ENCODE results near the gene MKNK1. TPM values are rescaled to one million over a fixed set of nuclear protein-coding genes. Genes with fewer than 3 reads are reported as not detected.

MKNK1 gene
- polyA plus RNA-seq, 1 donor from 2014 or later, result 20.8 TPM

DNA sequence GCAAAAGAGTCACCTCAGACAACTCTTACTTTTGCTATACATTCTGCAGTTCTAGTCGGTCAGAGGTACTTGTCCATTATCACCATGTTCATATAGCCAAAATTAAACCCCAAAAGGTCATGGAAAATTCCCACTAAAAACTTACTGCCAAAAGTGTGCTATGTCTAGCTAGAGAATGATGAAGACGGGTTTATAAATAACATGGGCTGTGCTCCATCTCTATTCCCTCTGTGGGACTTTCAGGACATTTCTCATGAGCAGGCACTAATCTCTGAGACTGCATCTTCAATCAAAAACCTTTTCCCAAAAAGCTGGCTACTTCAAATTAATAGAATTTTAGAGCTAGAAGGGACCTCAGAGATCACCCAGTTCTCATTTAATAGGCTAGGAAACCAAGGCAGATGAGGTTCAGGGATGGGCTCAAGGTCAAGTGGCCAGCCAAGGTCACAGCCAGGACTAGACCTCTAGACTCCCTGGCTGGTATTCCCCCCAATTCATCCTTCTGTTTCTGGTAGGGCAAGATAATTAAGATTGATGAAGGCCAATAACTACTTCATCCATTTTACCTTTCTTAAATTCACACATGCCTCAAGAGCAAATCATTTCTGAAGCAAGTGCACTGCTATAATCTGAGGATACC lies 33.5 kb upstream of the MKNK1 start:
- H3K27me3 Mint-ChIP-seq, result no peaks in the 10 kb centered on the region
- no peak overlapping the region for H3K27ac Mint-ChIP-seq
- peaks cover 0 to 2% (median 0%) of the 10 kb centered on the region in 3 donors for H3K4me1 Mint-ChIP-seq
- H3K4me3 Mint-ChIP-seq, result no peak overlapping the region
- no peaks in the 10 kb centered on the region for H3K9me3 Mint-ChIP-seq
- peaks cover 5% of the 10 kb centered on the region for H3K36me3 Mint-ChIP-seq

DNA sequence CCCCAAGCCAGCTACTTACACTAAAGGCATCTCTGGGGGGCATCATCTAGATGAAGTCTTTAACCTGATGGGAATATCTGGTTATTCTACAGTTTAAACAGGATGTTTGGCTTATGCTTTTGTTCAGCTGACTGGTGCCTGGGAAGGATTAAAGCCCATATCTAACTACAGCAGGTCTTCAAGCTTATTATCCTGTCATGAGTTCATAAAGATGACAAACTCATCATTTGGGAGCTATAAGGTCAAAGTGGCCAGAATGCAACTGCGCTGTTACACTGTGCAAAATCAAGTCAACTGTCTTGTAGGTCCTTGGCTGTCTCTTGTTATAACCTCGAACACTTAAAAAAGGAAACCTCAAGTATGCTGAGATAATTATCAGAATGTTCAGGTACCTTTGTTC lies 31.1 kb upstream of the MKNK1 start:
- no peak overlapping the region for H3K27ac Mint-ChIP-seq
- no peaks in the 10 kb centered on the region for H3K27me3 Mint-ChIP-seq
- H3K36me3 Mint-ChIP-seq, result peaks cover 5% of the 10 kb centered on the region

GRCh38 chr1:46630719-46631118 lies 26.7 kb upstream of the MKNK1 start:
- peaks cover 2% of the 10 kb centered on the region for H3K36me3 Mint-ChIP-seq
- no peak overlapping the region for H3K4me3 Mint-ChIP-seq
- H3K27me3 Mint-ChIP-seq, result no peaks in the 10 kb centered on the region
- H3K27ac Mint-ChIP-seq, result no peak overlapping the region
- H3K9me3 Mint-ChIP-seq, result no peaks in the 10 kb centered on the region
- no peaks in the 10 kb centered on the region for H3K4me1 Mint-ChIP-seq

More for the DNA sequence above, 31.1 kb upstream of the MKNK1 start:
- no peak overlapping the region for H3K4me3 Mint-ChIP-seq
- no peaks in the 10 kb centered on the region for H3K9me3 Mint-ChIP-seq
- peaks cover 0 to 2% (median 0%) of the 10 kb centered on the region in 3 donors for H3K4me1 Mint-ChIP-seq

DNA sequence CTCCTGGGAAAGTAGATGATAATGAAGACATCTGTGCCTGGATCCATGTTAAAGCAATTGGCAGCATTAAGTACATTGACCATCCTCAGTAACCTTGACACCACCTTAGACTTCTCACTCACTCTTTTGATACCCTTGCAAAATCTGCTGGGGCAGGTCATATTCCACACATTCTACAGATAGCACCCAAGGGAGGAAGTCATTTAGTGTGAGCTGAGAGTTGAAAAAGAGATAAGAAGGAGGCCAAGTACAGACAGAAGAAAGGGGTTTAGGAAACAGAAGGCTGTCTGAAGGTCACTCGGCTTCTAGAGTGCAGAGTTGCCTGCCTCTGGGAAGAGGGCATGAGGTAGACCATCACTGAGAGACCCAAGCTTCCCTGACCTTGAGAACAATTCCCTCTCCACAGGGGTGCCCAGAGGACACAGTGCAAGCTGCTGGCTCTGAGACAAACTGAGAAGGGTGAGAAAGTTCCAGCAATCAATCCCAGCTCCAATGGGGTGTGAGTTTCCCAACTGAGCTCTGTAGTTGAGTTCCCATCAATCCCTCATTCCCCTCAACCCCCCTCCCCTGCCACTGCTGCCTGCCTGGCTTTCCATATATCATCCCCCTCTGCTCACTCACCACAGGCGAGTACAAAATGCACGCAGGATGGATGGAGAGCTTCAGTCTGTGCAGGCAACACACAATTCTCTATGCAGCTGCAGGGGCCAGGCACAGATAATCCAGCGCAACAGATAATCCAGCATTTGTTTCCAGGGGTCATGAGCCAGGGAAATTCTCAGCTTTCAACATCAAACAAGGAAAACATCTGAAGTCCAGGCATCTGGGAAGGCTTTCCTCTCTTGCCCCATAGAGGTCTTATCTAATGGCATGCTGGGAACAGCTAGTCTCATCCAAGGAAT lies 19.9 kb upstream of the MKNK1 start:
- Mint-ChIP-seq H3K4me1 (peaks cover 0 to 3% (median 1%) of the 10 kb centered on the region in 3 donors), H3K9me3 (no peaks in the 10 kb centered on the region), H3K27me3 (no peaks in the 10 kb centered on the region), H3K4me3 (no peak overlapping the region), H3K27ac (peak overlapping the region in 1 of 3 donors; percentile 43), H3K36me3 (peaks cover 2% of the 10 kb centered on the region)

DNA sequence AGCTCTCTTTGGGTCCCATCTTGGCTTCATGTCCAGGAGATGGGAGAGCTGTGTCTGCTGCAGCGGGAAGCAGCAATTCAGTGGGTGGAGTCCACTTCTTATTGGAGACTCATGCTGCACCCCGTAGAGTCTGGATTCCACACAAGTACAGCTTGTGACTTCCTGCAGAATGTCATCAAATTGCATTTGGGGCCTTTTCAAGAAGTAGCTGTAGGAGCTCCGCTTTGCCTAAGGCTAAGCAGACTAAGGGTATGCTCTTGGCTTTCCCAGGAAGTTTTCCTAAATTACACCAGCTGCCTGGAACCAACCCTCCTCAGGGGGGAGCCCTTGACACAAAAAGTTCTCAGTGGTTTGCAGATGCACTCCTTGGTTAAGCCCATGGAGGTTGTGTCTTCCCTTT lies 18.3 kb upstream of the MKNK1 start:
- Mint-ChIP-seq H3K36me3 (peaks cover 2% of the 10 kb centered on the region), H3K4me3 (no peak overlapping the region), H3K4me1 (peaks cover 2 to 7% (median 4%) of the 10 kb centered on the region in 3 donors), H3K9me3 (no peaks in the 10 kb centered on the region), H3K27ac (no peak overlapping the region), H3K27me3 (no peaks in the 10 kb centered on the region)

DNA sequence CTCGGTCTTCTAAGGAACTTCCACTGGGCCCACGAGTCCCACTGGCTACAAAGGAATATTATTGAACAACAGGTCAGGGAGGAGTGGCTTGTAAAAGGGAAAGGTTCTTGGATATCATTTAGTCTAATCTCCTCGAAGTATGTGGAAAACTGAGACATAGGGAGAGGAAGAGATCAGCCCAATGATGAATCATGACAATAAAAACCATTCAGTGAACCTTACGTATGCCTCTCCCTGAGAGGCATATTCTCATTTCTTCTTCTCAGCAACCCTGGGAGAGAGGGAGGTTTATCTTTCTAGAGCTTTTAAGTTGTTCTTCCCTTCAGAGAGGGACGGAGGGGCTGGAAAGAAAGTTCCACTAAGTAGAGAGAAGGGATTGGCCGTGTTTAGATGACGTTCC lies 17.9 kb upstream of the MKNK1 start:
- Mint-ChIP-seq H3K4me1 (peaks cover 7 to 11% (median 7%) of the 10 kb centered on the region in 3 donors), H3K4me3 (no peak overlapping the region), H3K27ac (no peak overlapping the region), H3K36me3 (peaks cover 2% of the 10 kb centered on the region), H3K9me3 (no peaks in the 10 kb centered on the region), H3K27me3 (no peaks in the 10 kb centered on the region)

GRCh38 chr1:46619656-46620258 lies 15.7 kb upstream of the MKNK1 start:
- no peak overlapping the region for H3K27ac Mint-ChIP-seq
- H3K36me3 Mint-ChIP-seq, result no peaks in the 10 kb centered on the region
- no peaks in the 10 kb centered on the region for H3K27me3 Mint-ChIP-seq
- peaks cover 9 to 21% (median 19%) of the 10 kb centered on the region in 3 donors for H3K4me1 Mint-ChIP-seq
- H3K9me3 Mint-ChIP-seq, result no peaks in the 10 kb centered on the region
- peak overlapping the region in 1 of 4 donors; percentile 89 for H3K4me3 Mint-ChIP-seq

DNA sequence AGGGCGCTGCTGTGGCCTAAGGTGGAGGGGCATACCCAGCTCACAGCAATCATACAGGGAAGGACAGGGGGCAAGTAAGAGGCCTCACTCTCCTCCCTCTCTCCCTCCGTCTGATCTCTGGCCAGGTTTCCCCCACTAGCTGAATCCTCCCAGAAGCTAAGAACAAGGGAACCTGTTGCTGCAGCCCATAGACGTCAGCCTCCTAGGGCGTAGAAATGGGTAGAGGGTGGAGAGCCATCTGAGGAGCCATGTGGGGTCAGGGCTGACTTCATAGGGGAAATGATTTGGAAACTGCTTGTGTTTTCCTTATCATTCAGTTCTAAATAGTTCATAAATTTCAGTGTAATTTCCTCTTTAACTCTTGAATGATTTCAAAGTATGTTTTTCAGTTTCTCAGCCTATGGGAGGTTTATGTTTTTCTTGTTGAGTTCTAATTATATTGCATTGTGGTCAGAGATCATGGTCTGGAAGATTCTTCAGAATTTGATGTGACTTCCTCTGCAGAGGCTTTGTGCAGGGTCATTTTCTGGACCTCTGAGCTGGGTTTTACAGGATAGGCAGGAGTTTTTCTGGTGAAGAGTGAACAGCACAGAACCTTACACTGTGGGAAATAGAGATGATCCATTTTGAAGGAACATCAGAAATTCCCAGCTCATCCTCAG lies 14.8 kb upstream of the MKNK1 start:
- peak overlapping the region in 1 of 4 donors; percentile 89 for H3K4me3 Mint-ChIP-seq
- no peak overlapping the region for H3K27ac Mint-ChIP-seq
- no peaks in the 10 kb centered on the region for H3K36me3 Mint-ChIP-seq
- no peaks in the 10 kb centered on the region for H3K27me3 Mint-ChIP-seq
- no peaks in the 10 kb centered on the region for H3K9me3 Mint-ChIP-seq
- peaks cover 9 to 25% (median 21%) of the 10 kb centered on the region in 3 donors for H3K4me1 Mint-ChIP-seq

- Mint-ChIP-seq H3K27ac (peak overlapping the region in 1 of 3 donors; percentile 29), H3K27me3 (no peaks in the 10 kb centered on the region), H3K9me3 (no peaks in the 10 kb centered on the region), H3K4me3 (peak overlapping the region; percentile 89 to 97 (median 94)), H3K36me3 (no peaks in the 10 kb centered on the region), H3K4me1 (peaks cover 9 to 27% (median 19%) of the 10 kb centered on the region in 3 donors)
Measured at GRCh38 chr1:46617833-46618232, 13.8 kb upstream of the MKNK1 start.

DNA sequence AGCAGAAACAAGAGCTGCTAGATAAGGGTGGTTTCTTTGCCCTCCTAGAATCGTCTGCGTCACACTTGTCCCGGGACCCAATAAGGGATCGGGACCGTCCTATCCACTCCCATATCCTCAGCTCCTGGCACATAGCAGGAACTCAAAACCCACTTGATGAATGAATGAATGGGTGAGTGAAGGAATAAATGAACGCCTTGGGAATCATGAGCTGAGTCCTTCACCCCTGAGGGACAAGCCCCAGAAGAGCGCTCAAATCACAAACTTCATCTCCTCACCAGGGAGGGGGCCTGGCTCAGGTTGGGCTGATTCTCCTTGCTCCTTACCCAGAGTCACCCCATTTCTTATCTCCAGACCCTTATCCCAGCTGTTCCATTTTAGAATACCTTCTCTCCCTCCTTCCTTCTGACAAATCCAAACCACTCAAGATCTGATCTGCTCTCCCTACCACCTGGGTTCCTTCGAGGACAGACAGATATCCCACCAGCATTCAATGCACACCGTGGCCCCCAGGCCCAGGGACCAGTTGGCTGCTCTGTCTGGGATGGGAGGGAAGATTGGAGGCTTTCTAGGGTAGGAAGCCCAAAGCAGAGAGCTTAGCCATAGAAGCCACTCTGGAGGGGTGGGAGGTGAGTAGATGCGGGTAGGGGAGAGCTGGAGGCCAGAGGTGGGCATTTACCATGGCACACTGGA lies 13.2 kb upstream of the MKNK1 start:
- Mint-ChIP-seq H3K36me3 (no peaks in the 10 kb centered on the region), H3K4me1 (peaks cover 9 to 30% (median 21%) of the 10 kb centered on the region in 3 donors), H3K27ac (peak overlapping the region; percentile 29 to 92 (median 80)), H3K9me3 (no peaks in the 10 kb centered on the region), H3K27me3 (no peaks in the 10 kb centered on the region), H3K4me3 (peak overlapping the region; percentile 89 to 97 (median 94))

- Mint-ChIP-seq H3K27ac (peak within 1 kb of the TSS; percentile 39 to 92 (median 80)), H3K4me3 (peak within 1 kb of the TSS; percentile 89 to 97 (median 94)), H3K4me1 (peaks cover 9 to 30% (median 21%) of the 10 kb centered on the region in 3 donors), H3K36me3 (no peaks in the 10 kb centered on the region), H3K27me3 (no peaks in the 10 kb centered on the region), H3K9me3 (no peaks in the 10 kb centered on the region)
Measured at GRCh38 chr1:46616277-46617107, 12.4 kb upstream of the MKNK1 start, which contains the start of gene MOB3C. MOB3C (minus strand) TSS chr1:46616811; CDS start chr1:46613321, 3,490 bp downstream.

DNA sequence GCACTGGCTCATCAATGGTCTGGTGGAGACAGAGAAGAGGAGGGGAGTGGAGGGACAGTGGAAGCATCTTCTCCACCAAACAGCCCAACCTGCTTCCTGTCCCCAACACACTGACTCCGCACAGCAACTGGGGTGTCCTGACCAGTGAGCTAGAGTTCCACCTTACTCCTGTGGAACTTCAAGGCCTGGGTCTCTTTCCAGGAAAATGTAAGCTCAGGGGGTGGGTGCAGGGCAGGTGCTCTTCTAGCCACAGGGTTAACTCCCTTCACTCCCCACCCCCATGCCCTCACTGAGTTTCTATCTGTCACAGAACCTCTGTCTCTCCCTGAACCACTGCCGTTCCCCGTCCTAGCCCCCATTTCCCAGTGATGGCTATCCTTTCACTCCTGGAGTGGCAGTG lies 11.7 kb upstream of the MKNK1 start:
- Mint-ChIP-seq H3K27ac (peak overlapping the region; percentile 39 to 92 (median 67)), H3K27me3 (no peaks in the 10 kb centered on the region), H3K9me3 (no peaks in the 10 kb centered on the region), H3K4me1 (peaks cover 9 to 30% (median 24%) of the 10 kb centered on the region in 3 donors), H3K36me3 (no peaks in the 10 kb centered on the region), H3K4me3 (peak overlapping the region; percentile 89 to 97 (median 94))

DNA sequence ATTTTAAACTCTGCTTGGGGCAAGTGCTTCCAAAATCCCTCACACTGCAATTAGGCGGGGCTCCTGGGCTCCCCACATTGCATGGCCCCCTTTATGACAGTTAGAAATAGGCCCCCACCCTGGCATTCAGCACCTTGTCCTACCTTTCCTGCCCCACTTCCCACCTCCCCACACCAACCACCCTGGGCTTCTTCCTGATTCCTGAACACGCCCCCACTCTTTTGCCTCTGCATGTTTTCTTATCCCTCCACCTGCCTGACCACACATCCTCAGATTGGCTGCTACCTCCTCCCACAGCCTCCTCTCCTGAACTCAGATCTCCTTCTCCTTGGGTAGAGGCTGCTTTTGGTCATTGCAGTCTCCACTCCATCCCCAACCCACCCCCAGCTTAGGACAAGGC lies 11.0 kb upstream of the MKNK1 start:
- H3K9me3 Mint-ChIP-seq, result no peaks in the 10 kb centered on the region
- H3K27me3 Mint-ChIP-seq, result no peaks in the 10 kb centered on the region
- H3K36me3 Mint-ChIP-seq, result no peaks in the 10 kb centered on the region
- H3K4me1 Mint-ChIP-seq, result peaks cover 9 to 30% (median 24%) of the 10 kb centered on the region in 3 donors
- H3K27ac Mint-ChIP-seq, result peak overlapping the region in 1 of 3 donors; percentile 57
- H3K4me3 Mint-ChIP-seq, result peak overlapping the region; percentile 89 to 97 (median 94)

All from IgD-negative memory B cell (primary cell).